GM18499 (cell line): ENCODE measurements around the gene AP3S1.
A peak's percentile ranks its signal among the peaks of the same experiment; 100 is the strongest.
"Not testable (repeated sequence)": the region's sequence is repeated elsewhere in the genome, so short reads cannot be mapped to it uniquely, and the experiment has no call there.

Experiments
- ATAC-seq: cut with Tn5 transposase; IDR thresholded peaks from one replicate; pipeline ENCODE4 v1.9.1; 2021; ENCODE audit warnings: moderate number of reproducible peaks; ENCODE audit not compliant: insufficient read depth, unreplicated experiment

The AP3S1 gene

GRCh38 chr5:115820846-115821245 lies 20.9 kb upstream of the AP3S1 start:
- ATAC-seq, result no peak

GRCh38 chr5:115824983-115825382 lies 16.8 kb upstream of the AP3S1 start:
- ATAC-seq, result not testable (repeated sequence)

GRCh38 chr5:115825948-115826347 lies 15.8 kb upstream of the AP3S1 start:
- no peak for ATAC-seq

GRCh38 chr5:115829913-115830312 lies 11.8 kb upstream of the AP3S1 start:
- no peak for ATAC-seq

DNA sequence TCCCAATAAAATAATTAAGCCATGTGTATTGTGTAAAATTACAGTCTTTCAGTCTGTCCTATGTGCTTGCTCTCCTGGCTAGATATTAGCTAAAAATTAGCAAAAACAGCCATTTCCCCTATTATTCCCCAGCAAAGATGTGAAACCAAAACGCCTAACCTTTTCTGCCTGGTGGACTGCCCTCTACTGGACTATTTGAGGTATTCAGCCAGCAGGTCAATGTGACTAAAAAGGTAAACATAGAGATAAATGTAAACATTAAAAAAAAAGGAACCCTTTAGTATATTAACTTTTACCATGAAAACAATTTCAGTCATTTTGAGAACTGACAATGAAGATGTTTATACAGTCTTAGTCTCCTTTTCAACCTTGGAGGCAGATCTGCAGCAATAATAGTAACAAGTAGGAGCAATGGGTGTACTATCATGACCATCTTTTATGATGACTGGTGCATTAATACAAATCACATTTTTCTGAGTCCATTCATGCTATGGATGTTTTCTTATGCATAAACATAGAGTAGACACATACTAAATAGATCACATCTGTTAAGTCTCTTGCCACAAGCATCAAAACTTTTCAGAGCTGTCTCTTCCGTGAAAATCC lies 10.5 kb upstream of the AP3S1 start:
- peak; percentile 71 for ATAC-seq

DNA sequence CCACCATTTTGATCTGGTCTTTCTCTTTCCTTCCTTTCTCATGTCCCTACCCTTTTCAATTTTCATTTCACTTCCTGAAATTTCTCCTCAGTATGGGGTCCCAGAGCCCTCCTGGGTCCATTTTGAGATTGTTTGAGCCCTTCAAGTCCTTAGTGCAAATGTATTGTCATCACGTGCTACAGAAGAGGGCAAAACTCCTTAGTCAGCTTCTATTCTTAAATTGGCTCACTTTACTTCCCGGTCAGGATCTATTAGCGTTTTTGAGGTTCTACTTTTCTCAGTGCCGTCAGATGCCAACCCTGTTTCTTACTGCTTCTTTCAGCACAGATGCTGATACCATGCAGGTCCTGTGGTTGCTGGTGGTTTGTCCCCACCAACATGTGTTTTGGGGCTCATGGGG lies 6.3 kb upstream of the AP3S1 start:
- ATAC-seq, result no peak

- ATAC-seq, result peak; percentile 26
These were observed 2.7 kb upstream of the AP3S1 start for GRCh38 chr5:115838885-115839518.

DNA sequence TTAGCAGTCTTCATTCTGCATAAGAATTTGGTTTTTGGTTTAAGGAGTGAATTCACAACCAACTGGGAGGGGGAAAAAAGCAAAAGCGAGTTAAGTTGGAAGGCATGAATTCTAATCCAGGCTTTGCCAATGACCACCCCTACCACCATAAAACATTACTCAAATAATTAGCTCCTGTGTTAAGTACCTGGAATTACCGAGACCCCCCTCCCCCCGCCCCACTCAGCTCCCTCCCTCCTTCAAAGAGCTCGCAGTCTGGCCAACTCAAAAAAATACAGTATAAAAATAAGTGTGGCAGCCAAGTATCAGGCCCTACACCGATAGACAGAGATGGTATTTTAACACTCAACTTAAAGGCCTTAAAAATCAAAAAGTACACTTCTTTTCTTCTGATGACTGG lies 862 bp upstream of the AP3S1 start:
- no peak for ATAC-seq

GRCh38 chr5:115842089-115842935 lies 577 bp downstream of the AP3S1 start:
- ATAC-seq, result peak; percentile 11

GRCh38 chr5:115842952-115843351 lies 1.2 kb downstream of the AP3S1 start:
- ATAC-seq, result no peak

- ATAC-seq, result no peak
These were observed 1.9 kb downstream of the AP3S1 start for GRCh38 chr5:115843444-115844130.

- no peak for ATAC-seq
These were observed 2.6 kb downstream of the AP3S1 start for GRCh38 chr5:115844321-115844817.

GRCh38 chr5:115847290-115847689 lies 5.6 kb downstream of the AP3S1 start:
- ATAC-seq, result no peak

DNA sequence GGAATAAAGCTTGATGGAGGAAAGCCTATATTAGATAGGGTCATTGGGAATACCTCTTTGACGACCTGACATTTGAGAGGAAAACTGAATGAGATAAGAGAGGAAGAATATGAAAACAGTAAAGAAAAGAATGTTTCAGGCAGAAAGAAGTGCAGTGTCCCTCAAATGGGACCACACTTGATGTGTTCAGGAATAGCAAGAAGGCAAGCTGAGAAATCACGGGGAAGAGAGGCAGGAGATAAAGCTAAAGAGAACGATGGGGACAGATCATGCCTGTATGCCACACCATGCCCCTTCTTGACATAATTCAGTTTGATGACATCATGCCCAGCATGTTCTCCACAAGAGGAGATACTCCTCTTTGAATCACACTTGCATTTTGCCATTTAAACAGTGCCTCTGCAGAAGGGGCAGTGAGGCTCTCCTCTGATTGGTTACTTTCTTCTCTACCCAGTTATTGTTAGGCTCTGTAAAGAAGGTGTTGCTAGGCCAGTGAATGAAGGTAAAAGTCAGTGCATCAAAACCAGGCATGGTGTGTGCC lies 7.6 kb downstream of the AP3S1 start:
- ATAC-seq, result no peak

- ATAC-seq, result no peak
These were observed 9.1 kb downstream of the AP3S1 start for GRCh38 chr5:115850744-115851416.

DNA sequence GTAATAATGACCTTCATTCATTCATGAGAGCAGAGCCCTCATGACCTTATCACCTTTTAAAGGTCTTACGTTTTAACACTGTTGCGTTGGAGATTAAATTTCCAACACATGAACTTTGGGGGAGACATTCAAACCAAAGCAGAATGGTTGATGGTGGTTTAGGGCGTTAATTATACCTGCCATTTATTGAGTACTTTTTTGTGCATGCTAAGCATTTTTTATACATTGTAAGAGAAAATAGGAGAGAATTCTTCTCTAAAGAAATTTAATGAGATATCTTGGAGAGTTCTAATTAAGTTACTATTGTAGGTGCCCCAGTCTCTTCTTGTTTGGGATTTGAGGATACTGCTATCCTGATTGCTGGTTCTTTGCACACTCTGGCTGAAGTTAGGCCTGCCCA lies 12.4 kb downstream of the AP3S1 start:
- no peak for ATAC-seq

DNA sequence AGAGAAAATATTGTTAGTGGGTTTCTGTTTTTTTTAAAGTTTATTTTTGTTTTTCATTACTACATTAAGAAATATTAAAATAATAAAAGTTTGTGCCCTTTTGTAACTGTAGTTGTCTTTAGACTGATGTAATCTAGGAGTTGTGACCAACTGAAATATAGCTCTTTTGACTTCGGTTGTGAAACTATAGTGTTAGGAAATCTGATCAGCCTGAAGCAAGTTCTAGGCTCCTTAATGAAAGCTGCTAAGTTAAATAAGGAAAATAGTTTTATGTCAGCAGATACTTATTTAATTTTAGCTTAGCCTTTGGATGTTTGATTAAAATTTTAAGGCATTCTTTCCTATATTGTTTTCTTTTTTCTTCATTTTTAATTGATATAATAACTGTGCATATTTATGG lies 14.2 kb downstream of the AP3S1 start:
- no peak for ATAC-seq

DNA sequence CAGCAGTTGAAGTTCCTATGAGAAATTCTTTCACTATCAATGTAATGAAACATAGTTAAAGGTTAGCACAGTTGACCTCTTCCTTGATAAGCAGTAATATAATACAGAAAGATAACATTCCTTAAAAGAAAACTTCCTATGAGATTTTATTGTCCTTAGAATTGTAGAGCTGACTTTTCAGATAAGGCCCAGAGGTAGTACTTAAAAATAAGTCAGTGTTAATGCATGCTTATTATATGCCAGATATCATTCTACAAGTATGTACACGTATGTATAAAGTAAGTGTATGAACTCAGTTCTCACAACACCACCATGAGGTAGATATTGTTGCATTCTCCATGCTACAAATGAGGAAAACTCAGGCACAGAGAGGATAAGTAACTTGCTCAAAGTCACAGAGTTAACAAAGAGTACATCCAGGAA lies 15.3 kb downstream of the AP3S1 start:
- no peak for ATAC-seq

GRCh38 chr5:115857626-115858349 lies 16.1 kb downstream of the AP3S1 start:
- no peak for ATAC-seq
